Hematopoietic multipotent progenitor cell treated with erythropoietin and hydrocortisone succinate and interleukin-3 and kit ligand, for 6 days (in vitro differentiated cells): Measurements from ENCODE around the gene EME1.
A peak's percentile ranks its signal among the peaks of the same experiment; 100 is the strongest.

Source experiments
- DNase-seq: peaks from one replicate; pipeline ENCODE4 v3.0.0-alpha.2; 2015

Gene EME1

DNA sequence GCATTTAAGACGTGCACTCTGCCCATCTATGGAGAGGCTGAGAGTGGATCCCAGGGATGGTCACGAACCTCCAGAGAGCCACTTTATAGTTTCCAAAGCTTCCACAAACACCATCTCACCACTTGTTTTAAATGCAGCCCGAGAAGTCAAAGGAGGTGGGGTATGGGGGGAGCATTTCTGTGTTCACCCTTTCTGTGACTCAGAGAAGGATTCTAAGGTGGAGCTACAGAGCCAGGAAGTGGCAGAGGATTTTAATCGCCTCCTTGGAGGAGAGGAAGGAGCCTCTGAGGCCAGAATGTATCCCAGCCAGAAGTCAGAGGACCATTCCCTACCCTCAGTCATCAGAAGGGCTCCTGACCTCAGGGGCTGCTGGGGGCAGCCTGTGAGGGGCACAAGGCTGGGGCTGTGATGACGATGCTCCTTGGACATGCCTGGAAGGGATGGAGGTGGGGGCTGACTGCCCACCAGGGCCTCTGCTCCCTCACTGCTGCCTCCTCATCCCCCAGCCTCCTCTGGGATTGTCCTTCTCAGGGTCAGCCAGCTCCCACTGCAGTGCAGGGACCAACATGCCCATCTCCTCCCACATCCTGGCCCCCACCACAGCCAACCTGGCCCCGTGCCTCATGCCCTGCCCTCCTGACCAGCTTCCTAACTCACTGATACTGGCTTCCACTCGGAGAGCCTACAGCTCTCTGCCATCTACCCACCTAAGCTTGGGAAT lies 24.3 kb upstream of the EME1 start:
- no peak for DNase-seq

- DNase-seq, result no peak
Observed at GRCh38 chr17:50349243-50349600, 23.8 kb upstream of the EME1 start.

GRCh38 chr17:50350733-50351132 lies 22.3 kb upstream of the EME1 start:
- no peak for DNase-seq

GRCh38 chr17:50352072-50352692 lies 20.8 kb upstream of the EME1 start:
- DNase-seq, result no peak

- no peak for DNase-seq
Observed at GRCh38 chr17:50352693-50353599, 20.1 kb upstream of the EME1 start.

DNA sequence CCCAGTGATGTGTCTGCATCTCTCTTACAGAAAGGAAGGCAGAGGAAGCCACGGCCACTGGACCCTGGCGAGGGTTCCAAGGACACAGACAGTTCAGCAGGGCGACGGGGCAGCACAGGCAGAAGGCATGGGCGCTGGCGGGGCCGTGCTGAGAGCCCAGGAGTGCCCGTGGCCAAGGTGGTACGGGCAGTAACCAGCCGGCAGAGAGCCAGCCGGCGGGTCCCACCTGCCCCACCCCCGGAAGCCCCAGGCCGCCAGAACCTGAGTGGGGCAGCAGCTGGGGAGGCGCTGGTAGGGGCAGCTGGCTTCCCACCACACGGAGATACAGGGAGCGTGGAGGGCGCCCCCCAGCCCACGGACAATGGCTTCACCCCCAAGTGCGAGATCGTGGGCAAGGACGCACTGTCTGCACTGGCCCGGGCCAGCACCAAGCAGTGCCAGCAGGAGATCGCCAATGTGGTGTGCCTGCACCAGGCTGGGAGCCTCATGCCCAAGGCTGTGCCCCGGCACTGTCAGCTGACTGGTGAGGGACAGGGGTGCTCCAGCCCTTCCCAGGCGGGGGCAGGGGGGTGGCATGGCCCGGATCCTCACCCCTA lies 19.3 kb upstream of the EME1 start:
- DNase-seq, result no peak

DNA sequence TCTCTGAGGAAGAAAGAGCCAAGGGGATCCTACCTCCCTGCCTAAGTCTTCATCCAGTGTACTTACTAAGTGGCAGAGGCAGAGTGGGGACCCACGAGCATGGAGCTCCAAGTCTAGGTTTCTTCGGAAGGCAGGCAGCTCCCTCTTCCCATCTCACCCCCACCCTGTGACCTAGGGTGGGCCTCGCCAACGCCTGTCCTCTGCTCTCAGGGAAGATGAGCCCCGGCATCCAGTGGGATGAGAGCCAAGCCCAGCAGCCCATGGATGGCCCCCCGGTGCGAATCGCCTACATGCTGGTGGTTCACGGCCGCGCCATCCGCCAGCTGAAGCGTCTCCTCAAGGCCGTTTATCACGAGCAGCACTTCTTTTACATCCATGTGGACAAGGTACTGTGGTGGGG lies 18.8 kb upstream of the EME1 start:
- DNase-seq, result no peak

- no peak for DNase-seq
Observed at GRCh38 chr17:50354776-50355175, 18.3 kb upstream of the EME1 start.

GRCh38 chr17:50355336-50355700 lies 17.7 kb upstream of the EME1 start:
- no peak for DNase-seq

GRCh38 chr17:50355701-50356341 lies 17.2 kb upstream of the EME1 start:
- no peak for DNase-seq

GRCh38 chr17:50356418-50356817 lies 16.6 kb upstream of the EME1 start:
- no peak for DNase-seq

DNA sequence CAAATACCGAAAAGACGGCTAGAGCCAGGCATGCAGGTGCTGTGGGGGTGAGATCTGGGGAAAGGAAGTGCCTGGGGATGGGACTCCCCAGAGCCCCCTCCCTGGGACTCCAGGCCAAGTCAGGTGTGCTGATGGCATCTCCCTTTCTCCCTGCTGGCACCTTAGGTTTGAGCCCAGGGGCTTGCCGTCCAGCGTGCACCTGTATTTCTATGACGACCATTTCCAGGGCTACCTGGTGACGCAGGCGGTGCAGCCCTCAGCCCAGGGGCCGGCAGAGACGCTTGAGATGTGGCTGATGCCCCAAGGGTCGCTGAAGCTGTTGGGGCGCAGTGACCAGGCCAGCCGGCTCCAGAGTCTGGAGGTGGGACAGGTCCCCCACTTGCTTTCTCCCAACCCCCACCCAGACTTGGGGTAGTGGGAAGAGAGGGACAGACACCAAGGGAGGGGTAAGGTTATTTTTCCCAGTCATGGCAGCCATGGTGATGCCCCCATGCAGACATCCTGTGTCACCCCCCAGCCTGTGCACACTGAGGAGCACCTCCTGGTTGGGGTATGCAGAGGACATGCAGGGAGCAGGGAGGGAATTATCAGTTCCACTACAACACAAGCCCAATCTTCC lies 16.0 kb upstream of the EME1 start:
- no peak for DNase-seq

- DNase-seq, result no peak
Observed at GRCh38 chr17:50358177-50358576, 14.9 kb upstream of the EME1 start.

GRCh38 chr17:50359005-50359699 lies 13.9 kb upstream of the EME1 start:
- DNase-seq, result no peak

DNA sequence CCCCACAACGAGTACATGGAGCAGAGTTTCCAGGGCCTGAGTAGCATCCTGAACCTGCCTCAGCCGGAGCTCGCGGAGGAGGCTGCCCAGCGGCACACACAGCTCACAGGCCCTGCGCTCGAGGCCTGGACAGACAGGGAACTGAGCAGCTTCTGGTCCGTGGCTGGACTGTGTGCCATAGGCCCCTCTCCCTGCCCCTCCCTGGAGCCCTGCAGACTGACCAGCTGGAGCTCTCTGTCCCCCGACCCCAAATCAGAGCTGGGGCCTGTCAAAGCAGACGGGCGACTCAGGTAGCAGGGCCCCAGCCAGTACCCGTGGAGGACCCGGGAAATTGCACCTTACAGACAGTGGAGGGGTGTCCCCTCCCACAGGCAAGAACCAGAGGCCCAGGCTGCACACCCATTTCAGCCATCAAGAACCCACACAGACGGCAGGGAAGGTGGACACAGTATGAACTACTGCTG lies 13.0 kb upstream of the EME1 start:
- DNase-seq, result no peak

DNA sequence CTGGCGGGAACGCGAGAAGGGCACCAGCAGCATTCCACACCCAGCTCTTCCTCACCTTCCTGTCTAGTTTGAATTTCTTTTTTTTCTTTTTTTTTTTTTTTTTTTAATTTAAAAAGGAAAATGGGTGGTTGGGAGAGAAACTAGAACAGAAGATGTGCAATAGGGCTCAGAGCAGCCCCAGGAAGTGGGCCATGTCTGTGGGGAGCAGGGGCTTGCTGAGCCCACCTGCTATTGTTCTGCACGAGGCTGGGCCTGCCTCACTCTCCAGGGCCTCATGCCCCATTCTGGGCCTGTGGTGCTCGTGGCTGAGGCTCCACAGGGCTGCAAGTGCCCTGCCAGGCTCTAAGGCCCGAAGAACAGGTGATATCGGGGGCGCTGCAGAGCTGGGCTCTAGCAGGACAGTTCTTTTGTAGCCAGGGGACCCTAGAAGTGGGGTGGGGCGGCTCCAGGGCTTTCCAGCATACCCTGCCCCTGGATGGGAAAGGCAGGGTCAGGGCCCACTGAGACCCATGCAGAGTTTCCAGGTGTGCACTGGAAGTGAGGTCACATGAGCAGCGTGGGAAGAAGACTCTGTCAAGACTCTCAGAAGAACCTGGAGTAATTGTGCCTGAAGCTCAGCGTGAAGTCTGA lies 12.4 kb upstream of the EME1 start:
- DNase-seq, result no peak

DNA sequence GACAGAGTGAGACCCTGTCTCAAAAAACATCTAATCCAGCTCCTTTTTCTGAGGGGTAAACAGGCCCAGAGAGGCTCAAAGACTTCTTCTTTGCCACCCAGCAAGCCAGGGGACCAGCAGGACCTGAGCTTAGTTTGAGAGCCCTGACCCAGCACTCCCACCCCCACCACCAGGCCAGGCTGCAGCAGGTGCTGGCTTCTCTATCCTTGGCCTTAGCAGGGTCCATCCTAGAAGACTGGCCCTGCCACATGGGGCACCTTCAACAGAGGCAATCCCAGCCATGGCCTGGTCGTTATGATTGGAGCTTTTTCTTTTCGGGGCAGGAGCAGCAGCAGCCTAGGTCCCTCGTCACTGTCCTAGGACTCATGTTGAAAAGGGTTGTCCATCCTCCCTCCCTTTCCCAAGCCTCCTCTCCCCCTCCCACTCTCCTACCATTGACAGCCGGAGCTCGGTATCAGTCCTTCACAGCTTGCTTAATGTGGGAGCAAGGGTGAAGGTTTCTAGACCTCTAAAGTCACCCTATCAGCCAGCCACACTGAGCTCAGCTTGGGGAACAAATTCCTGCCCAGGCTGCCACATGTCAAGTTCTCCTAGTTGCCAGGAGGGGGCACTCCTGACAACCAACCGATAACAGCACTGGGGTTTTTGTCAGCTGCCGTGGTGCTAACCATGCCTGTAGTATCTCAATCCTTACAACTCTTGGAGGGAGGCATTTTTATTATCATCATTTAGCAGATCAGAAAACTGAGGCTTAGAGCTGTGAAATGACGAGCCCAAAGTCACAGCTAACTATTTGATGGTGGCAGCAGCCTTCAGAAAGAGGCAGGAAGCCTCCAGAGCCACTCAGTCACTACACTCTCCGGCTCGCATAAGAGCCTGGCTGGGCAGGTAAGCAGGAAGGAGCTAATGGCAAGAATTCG lies 11.2 kb upstream of the EME1 start:
- peak; percentile 94 for DNase-seq

- DNase-seq, result no peak
Observed at GRCh38 chr17:50362661-50363060, 10.4 kb upstream of the EME1 start.

- peak; percentile 50 for DNase-seq
Observed at GRCh38 chr17:50363217-50364060, 9.6 kb upstream of the EME1 start.
